ENCODE results near the gene MTCL3.

- TF ChIP-seq EP300 (IDR thresholded peaks at IDR 0.05) (no peak), CTCF (IDR thresholded peaks at IDR 0.05) (no peak), POLR2AphosphoS5 (IDR thresholded peaks at IDR 0.05) (no peak)
Measured at GRCh38 chr6:127453845-127454619, 65.1 kb downstream of the MTCL3 start.

Data from esophagus muscularis mucosa (tissue), 4 donors.